GM23248 (cell line): Measurements from ENCODE around the gene ACTL9. TPM values are rescaled to one million over a fixed set of nuclear protein-coding genes. Genes with fewer than 3 reads are reported as not detected.
A peak's percentile ranks its signal among the peaks of the same experiment; 100 is the strongest.

Experiments used
- DNase-seq: peaks from one replicate; pipeline ENCODE4 v3.0.0-alpha.2; 2015
- H2AFZ ChIP-seq: fragments of 200-600 bp; sonication (generic); 2 replicates; pipeline ENCODE4 v1.6.1; 2016; ENCODE audit warnings: antibody characterized with exemption
- H3F3A ChIP-seq: fragments of 200-600 bp; sonication (generic); 2 replicates; pipeline ENCODE4 v1.6.1; 2016; ENCODE audit warnings: mild to moderate bottlenecking, antibody characterized with exemption, mixed run types; ENCODE audit not compliant: insufficient read depth
- H3K27ac ChIP-seq: fragments of 200-600 bp; sonication (generic); 2 replicates; pipeline ENCODE4 v1.5.1; 2016; ENCODE audit warnings: mild to moderate bottlenecking
- H3K27me3 ChIP-seq: fragments of 200-600 bp; sonication (generic); replicated peaks from 2 replicates; pipeline ENCODE4 v1.6.1; 2016; ENCODE audit warnings: mild to moderate bottlenecking; ENCODE audit not compliant: insufficient read depth
- H3K36me3 ChIP-seq: fragments of 200-600 bp; sonication (generic); 2 replicates; pipeline ENCODE4 v1.6.1; 2016; ENCODE audit warnings: low read depth, mild to moderate bottlenecking
- H3K4me1 ChIP-seq: fragments of 200-600 bp; sonication (generic); 2 replicates; pipeline ENCODE4 v1.6.1; 2016; ENCODE audit warnings: mild to moderate bottlenecking; ENCODE audit not compliant: insufficient read depth
- H3K4me2 ChIP-seq: fragments of 200-600 bp; sonication (generic); one replicate; pipeline ENCODE4 v1.6.1; 2016; ENCODE audit warnings: mild to moderate bottlenecking; ENCODE audit not compliant: unreplicated experiment
- H3K4me3 ChIP-seq: fragments of 200-600 bp; sonication (generic); 2 replicates; pipeline ENCODE4 v1.5.1; 2016; ENCODE audit warnings: mild to moderate bottlenecking
- H3K79me2 ChIP-seq: fragments of 200-600 bp; sonication (generic); 2 replicates; pipeline ENCODE4 v1.6.1; 2016; ENCODE audit warnings: mild to moderate bottlenecking; ENCODE audit not compliant: insufficient read depth
- H3K9ac ChIP-seq: fragments of 200-600 bp; sonication (generic); 2 replicates; pipeline ENCODE4 v1.6.1; 2016; ENCODE audit warnings: mild to moderate bottlenecking
- H3K9me2 ChIP-seq: fragments of 200-600 bp; sonication (generic); 2 replicates; pipeline ENCODE4 v1.6.1; 2016; ENCODE audit warnings: mixed run types, mild to moderate bottlenecking, moderate library complexity; ENCODE audit not compliant: insufficient read depth
- H3K9me3 ChIP-seq: fragments of 200-600 bp; sonication (generic); one replicate; pipeline ENCODE4 v1.6.1; 2017; ENCODE audit warnings: low read depth
- H4K20me1 ChIP-seq: fragments of 200-600 bp; sonication (generic); 2 replicates; pipeline ENCODE4 v1.6.0; 2016; ENCODE audit not compliant: insufficient read depth
- EZH2 ChIP-seq: fragments of 200-600 bp; sonication (generic); IDR thresholded peaks from 2 replicates; pipeline ENCODE4 v1.6.1; 2018; ENCODE audit warnings: antibody characterized with exemption, mild to moderate bottlenecking; ENCODE audit not compliant: insufficient read depth, poor library complexity, severe bottlenecking
- EZH2phosphoT487 ChIP-seq: fragments of 200-600 bp; sonication (generic); IDR thresholded peaks from 2 replicates; pipeline ENCODE4 v1.6.1; 2018; ENCODE audit warnings: antibody characterized with exemption, moderate library complexity, mild to moderate bottlenecking, low read depth; ENCODE audit not compliant: insufficient read depth
- whole genome bisulfite sequencing, 2 experiments: methylation state at CpG; one replicate each; pipeline ENCODE4 v1.1.6; 2015 to 2017; ENCODE audit warnings: low lambda C conversion rate in 2 of 2, low coverage in 1 of 2; ENCODE audit errors: missing lambda C conversion rate in 2 of 2; 5-methylcytosine and 5-hydroxymethylcytosine counted together
- in situ Hi-C: fragments of 300-500 bp; cut with MboI; formaldehyde crosslinking; loops from 2 replicates; pipeline ENCODE4 v1.15.0; 2020
- polyA plus RNA-seq: library from polyadenylated mRNA; unstranded; fragments of >200 nt; fragmentation: Nextera tagmentation; extraction: Ambion mirVana; gene quantifications from 2 replicates; pipeline ENCODE4 v1.2.1, GENCODE V29; 2016
- total RNA-seq: library from RNA; depleted of rRNA; stranded (reverse); fragments of >200 nt; shearing (Covaris generic); gene quantifications from 2 replicates; pipeline ENCODE4 v1.2.3, GENCODE V29; 2014

Gene ACTL9
- total and polyA plus RNA-seq, 2 experiments from 2014 or later = not detected

GRCh38 chr19:8682472-8682871 lies 16.1 kb downstream of the ACTL9 start:
- Histone ChIP-seq H4K20me1 (no peaks in the 10 kb centered on the region), H3K27ac (no peak overlapping the region), H3K4me2 (no peak overlapping the region), H3K36me3 (no peaks in the 10 kb centered on the region), H3K4me3 (no peak overlapping the region), H3K4me1 (no peaks in the 10 kb centered on the region), H3F3A (no peaks in the 10 kb centered on the region), H3K9me3 (no peaks in the 10 kb centered on the region), H3K79me2 (no peaks in the 10 kb centered on the region), H3K9me2 (no peaks in the 10 kb centered on the region), H3K27me3 (no peaks in the 10 kb centered on the region), H3K9ac (no peak overlapping the region), H2AFZ (no peak overlapping the region)
- 7 to 14% methylated on average over 2 of the region's 2 CpGs for WGBS, 2 experiments
- in situ Hi-C loops = no loop called here
- no peak for TF ChIP-seq EZH2
- TF ChIP-seq EZH2phosphoT487 = no peak
- no peak for DNase-seq

- Histone ChIP-seq H3K4me1 (no peaks in the 10 kb centered on the region), H3K4me3 (no peak overlapping the region), H3K36me3 (no peaks in the 10 kb centered on the region), H3K9ac (no peak overlapping the region), H2AFZ (no peak overlapping the region), H3K79me2 (no peaks in the 10 kb centered on the region), H3K27me3 (no peaks in the 10 kb centered on the region), H3K4me2 (no peak overlapping the region), H4K20me1 (no peaks in the 10 kb centered on the region), H3K27ac (no peak overlapping the region), H3K9me3 (no peaks in the 10 kb centered on the region), H3K9me2 (no peaks in the 10 kb centered on the region), H3F3A (no peaks in the 10 kb centered on the region)
- DNase-seq = peak; percentile 21
- in situ Hi-C loops = no loop called here
- 24 to 38% methylated on average over 2 of the region's 2 CpGs for WGBS, 2 experiments
- TF ChIP-seq EZH2phosphoT487 (no peak), EZH2 (no peak)
Observed at GRCh38 chr19:8681345-8682029, 17.1 kb downstream of the ACTL9 start.

GRCh38 chr19:8680676-8681344 lies 17.8 kb downstream of the ACTL9 start:
- 45 to 48% methylated on average over 5 of the region's 5 CpGs for WGBS, 2 experiments
- H3K4me3 ChIP-seq = no peak overlapping the region
- H4K20me1 ChIP-seq = no peaks in the 10 kb centered on the region
- TF ChIP-seq EZH2 = no peak
- TF ChIP-seq EZH2phosphoT487 = no peak
- H3K9ac ChIP-seq = no peak overlapping the region
- no peaks in the 10 kb centered on the region for H3K9me2 ChIP-seq
- no peak overlapping the region for H3K4me2 ChIP-seq
- in situ Hi-C loops = no loop called here
- no peaks in the 10 kb centered on the region for H3K4me1 ChIP-seq
- H3F3A ChIP-seq = no peaks in the 10 kb centered on the region
- H3K27me3 ChIP-seq = no peaks in the 10 kb centered on the region
- no peak overlapping the region for H3K27ac ChIP-seq
- DNase-seq = no peak
- no peak overlapping the region for H2AFZ ChIP-seq
- H3K36me3 ChIP-seq = no peaks in the 10 kb centered on the region
- no peaks in the 10 kb centered on the region for H3K9me3 ChIP-seq
- H3K79me2 ChIP-seq = no peaks in the 10 kb centered on the region

- Histone ChIP-seq H3K27me3 (no peaks in the 10 kb centered on the region), H3K4me3 (no peak overlapping the region), H3F3A (no peaks in the 10 kb centered on the region), H3K79me2 (no peaks in the 10 kb centered on the region), H3K4me1 (no peaks in the 10 kb centered on the region), H3K9me3 (no peaks in the 10 kb centered on the region), H3K9ac (no peak overlapping the region), H3K9me2 (no peaks in the 10 kb centered on the region), H2AFZ (no peak overlapping the region), H3K36me3 (no peaks in the 10 kb centered on the region), H4K20me1 (no peaks in the 10 kb centered on the region), H3K27ac (no peak overlapping the region), H3K4me2 (no peak overlapping the region)
- no peak for DNase-seq
- TF ChIP-seq EZH2phosphoT487 = no peak
- TF ChIP-seq EZH2 = no peak
- in situ Hi-C loops = no loop called here
Observed at GRCh38 chr19:8678244-8678807, 20.3 kb downstream of the ACTL9 start.
